HK-2 (cell line): ENCODE measurements around the gene ZNF668.

Experiments
- DNase-seq: peaks from one replicate; pipeline ENCODE4 v3.0.0-alpha.2; 2018; ENCODE audit not compliant: unreplicated experiment

Gene ZNF668

DNA sequence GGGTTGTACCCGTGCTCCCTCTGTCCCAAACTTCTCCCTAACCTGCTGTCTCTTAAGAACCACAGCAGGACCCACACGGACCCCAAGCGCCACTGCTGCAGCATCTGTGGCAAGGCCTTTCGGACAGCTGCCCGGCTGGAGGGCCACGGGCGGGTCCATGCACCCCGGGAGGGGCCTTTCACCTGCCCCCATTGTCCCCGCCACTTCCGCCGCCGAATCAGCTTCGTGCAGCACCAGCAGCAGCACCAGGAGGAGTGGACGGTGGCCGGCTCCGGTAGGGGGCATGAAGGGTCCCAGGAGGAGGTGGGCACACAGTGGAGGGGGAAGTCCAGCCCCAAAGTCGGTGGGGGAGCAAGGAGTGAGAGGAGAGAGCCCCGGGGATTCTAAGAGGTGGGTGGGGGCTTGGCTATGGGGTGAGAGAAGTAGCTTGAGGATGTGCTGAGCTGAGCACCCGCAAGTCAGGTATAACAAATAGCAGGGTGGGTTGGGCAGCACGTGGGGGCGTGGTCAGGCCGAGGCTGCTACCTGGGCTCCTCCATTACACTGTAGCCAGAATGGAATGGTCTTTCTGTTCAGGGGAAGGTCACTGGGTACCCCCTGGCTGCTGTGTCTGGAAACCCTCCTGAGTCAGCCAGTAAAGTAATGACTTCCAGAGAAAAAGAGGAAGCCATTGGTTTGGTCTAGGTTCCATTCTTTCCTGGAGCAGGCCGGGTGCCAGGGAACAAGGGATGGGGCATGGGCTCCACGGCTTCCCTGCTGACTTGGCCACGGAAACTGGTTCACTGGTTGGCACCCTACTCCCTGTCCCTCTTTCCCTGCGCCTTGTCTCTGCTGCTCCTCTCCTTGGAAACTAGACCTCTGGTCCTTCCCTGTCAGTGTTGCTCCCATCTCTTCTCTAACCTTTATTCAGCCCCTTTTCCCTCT is 7.7 kb upstream of the ZNF668 start:
- no peak for DNase-seq

DNA sequence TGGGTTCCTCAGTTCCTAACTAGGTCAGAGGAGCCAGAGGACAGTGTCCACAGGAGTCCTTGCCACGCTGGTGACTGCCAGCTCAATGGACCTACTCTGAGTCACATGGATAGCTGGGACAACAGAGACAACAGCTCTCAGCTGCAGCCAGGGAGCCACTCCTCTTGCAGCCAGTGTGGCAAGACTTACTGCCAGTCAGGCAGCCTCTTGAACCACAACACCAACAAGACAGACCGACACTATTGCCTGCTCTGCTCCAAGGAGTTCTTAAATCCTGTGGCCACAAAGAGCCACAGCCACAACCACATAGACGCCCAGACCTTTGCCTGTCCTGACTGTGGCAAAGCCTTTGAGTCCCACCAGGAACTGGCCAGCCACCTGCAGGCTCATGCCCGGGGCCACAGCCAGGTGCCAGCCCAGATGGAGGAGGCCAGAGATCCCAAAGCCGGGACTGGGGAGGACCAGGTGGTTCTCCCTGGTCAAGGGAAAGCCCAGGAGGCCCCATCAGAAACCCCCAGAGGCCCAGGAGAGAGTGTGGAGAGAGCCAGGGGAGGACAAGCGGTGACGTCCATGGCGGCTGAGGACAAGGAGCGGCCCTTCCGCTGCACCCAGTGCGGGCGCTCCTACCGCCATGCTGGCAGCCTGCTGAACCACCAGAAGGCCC is 6.8 kb upstream of the ZNF668 start:
- DNase-seq = no peak

DNA sequence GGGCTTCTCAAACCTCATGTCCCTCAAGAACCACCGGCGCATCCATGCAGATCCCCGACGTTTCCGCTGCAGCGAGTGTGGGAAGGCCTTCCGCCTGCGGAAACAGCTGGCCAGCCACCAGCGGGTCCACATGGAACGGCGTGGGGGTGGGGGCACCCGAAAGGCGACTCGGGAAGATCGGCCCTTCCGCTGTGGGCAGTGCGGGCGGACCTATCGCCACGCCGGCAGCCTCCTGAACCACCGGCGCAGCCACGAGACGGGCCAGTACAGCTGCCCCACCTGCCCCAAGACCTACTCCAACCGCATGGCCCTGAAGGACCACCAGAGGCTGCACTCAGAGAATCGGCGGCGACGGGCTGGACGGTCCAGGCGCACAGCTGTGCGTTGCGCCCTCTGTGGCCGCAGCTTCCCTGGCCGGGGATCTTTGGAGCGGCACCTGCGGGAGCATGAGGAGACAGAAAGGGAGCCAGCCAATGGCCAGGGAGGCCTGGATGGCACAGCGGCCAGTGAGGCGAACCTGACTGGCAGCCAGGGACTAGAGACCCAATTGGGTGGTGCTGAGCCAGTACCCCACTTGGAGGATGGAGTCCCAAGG is 6.1 kb upstream of the ZNF668 start:
- DNase-seq = no peak

DNA sequence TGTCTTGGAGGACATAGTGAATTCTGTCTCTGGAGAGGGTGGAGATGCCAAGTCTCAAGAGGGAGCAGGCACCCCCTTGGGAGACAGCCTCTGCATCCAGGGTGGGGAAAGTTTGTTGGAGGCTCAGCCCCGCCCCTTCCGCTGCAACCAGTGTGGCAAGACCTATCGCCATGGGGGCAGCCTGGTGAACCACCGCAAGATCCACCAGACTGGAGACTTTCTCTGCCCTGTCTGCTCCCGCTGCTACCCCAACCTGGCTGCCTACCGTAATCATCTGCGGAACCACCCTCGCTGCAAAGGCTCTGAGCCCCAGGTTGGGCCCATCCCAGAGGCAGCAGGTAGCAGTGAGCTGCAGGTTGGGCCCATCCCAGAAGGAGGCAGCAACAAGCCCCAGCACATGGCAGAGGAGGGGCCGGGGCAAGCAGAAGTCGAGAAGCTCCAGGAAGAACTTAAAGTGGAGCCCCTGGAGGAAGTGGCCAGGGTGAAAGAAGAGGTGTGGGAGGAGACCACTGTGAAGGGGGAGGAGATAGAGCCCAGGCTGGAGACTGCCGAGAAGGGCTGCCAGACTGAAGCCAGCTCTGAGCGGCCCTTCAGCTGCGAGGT is 5.4 kb upstream of the ZNF668 start:
- no peak for DNase-seq

DNA sequence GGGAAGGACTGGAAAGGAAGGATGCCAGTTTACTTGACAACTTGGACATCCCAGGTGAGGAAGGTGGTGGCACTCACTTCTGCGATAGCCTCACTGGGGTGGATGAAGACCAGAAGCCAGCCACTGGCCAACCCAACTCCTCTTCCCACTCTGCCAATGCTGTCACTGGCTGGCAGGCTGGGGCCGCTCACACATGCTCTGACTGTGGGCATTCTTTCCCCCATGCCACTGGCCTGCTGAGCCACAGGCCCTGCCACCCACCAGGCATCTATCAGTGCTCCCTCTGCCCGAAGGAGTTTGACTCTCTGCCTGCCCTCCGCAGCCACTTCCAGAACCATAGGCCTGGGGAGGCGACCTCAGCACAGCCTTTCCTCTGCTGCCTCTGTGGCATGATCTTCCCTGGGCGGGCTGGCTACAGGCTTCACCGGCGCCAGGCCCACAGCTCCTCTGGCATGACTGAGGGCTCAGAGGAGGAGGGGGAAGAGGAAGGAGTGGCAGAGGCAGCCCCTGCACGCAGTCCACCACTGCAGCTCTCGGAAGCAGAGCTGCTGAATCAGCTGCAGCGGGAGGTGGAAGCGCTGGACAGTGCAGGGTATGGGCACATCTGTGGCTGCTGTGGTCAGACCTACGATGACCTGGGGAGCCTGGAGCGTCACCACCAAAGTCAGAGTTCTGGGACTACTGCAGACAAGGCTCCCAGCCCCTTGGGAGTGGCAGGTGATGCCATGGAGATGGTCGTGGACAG is 4.7 kb upstream of the ZNF668 start:
- no peak for DNase-seq

DNA sequence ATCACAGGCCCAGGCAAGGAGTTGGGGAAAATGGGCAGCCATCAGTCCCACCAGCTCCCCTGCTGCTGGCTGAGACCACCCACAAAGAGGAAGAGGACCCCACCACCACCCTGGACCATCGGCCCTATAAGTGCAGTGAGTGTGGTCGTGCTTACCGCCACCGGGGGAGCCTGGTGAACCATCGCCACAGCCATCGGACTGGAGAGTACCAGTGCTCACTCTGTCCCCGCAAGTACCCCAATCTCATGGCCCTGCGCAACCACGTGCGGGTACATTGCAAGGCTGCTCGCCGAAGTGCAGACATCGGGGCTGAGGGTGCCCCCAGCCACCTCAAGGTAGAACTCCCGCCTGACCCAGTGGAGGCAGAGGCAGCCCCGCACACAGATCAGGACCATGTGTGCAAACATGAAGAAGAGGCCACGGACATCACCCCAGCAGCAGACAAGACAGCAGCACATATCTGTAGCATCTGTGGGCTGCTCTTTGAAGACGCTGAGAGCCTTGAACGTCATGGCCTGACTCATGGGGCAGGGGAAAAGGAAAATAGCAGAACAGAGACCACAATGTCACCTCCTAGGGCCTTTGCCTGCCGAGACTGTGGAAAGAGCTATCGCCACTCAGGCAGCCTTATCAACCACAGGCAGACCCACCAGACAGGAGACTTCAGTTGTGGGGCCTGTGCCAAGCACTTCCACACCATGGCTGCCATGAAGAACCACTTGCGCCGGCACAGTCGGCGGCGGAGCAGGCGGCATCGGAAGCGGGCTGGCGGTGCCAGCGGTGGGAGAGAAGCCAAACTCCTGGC is 3.8 kb upstream of the ZNF668 start:
- no peak for DNase-seq

DNA sequence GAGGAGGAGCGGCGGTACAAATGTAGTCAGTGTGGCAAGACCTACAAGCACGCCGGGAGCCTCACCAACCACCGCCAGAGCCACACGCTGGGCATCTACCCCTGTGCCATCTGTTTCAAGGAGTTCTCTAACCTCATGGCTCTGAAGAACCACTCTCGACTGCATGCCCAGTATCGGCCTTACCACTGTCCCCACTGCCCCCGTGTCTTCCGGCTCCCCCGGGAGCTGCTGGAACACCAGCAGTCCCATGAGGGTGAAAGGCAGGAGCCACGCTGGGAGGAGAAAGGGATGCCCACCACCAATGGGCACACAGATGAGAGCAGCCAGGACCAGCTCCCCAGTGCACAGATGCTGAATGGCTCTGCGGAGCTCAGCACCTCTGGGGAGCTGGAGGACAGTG is 3.0 kb upstream of the ZNF668 start:
- DNase-seq = no peak

DNA sequence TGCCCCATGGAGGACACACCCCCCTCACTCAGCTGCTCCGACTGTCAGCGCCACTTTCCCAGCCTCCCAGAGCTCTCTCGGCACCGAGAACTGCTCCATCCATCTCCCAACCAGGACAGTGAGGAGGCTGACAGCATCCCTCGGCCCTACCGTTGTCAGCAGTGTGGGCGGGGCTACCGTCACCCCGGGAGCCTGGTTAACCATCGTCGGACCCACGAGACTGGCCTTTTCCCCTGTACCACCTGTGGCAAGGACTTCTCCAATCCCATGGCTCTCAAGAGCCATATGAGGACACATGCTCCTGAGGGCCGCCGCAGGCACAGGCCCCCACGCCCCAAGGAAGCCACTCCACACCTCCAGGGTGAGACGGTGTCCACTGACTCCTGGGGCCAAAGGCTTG is 2.3 kb upstream of the ZNF668 start:
- no peak for DNase-seq

DNA sequence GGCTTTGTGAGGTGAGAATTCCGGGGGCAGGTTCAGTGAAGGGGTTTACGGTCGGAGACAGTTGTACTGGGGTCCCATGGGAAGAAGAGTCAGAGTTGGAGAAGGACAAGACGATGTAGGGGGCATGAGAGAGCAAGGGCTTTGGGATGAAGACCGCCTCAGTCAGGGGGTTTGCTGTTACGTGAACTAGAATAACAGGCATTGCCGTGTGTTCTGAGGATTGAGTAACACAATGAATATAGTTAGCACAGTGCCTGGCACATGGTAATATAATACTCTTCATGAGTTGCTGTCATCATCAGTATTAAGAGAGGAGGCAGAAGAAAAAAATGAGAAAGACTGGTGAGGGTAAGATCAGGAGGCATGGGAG is 759 bp upstream of the ZNF668 start:
- no peak for DNase-seq

DNA sequence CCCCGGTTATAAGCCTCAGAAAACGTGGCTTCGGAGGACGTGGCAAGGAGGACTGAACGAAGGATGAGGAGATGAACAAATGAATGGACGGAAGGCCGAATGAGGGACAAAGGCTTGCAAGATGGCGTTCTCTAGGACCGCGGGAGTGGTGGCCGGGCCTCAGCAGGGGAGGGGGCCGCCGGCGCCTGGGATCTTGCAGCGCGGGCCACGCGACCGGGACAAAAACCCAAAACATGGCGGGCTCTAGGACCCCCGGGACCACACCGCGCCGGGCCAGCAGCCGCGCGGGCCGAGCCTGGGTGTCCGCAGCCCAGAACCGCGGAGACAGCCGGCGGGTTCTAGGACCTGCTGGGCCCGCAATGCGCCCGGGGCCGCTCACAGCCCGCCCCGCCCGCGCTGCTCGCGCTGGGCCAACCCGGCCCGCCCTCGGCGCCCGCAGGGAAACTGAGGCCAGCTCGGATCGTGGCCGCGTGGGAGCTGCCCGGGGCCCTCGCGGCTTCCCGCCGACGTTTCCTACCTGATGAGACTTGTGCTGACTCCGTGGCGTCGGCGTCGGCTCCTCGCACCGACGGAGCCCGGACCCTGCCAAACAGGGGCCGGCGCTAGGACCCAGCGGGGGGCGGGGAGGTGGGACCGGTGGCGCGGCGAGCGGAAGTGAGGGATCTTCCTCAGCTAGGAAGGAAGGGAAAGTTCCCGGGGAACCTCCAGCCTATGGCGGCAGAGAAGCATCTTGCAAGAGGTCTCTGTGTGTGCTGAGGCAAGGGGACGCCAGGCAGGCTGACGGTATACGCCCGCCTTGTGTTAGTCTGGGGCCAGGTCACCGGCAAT is 684 bp downstream of the ZNF668 start:
- peak; percentile 92 for DNase-seq

DNA sequence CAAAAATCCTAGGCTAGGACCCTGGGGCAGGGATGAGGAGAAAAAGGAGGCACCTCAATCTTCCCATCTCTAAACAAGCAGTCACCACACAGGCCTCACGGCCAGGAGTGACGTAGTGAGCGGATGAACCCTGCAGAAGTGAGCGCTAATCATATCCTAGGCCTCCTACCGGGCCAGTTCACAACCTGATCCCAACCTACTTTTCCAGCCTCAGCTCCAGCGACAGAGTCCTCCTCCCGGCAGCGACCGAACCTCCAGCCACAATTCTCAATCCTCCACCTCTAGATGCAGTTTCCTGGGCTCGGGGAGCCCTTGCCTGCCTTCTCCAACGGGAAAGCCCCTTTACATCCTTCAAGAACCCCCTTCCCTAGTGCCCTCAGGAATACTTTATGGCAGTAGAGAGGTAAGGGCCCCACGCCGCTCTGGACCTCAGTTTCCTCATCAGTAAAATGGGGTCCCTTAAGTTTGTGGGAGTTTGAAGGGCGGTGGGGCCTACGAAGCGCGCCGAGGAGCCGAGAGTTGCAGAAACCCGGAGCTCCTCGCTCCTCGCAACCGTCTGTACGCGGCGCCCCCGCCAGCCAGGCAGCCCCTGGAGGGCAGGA is 1.4 kb downstream of the ZNF668 start:
- DNase-seq = peak; percentile 57

DNA sequence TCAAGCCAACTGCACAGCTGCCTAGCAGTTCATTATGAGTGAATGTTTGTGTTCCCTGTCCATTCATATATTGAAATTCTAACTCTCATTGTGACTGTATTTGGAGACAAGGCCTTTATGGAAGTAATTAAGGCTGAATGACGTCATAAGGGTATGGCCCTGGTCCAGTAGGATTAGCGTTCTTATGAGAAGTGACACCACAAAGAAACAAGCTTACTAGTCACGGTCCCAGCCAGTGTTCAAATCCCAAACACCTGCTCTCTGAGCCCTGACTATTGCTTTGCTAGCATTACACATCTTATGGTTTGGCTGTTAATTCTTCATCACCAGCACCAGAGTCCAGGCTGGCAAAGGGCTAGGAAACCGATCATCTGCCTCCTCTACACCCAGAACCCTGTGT is 2.2 kb downstream of the ZNF668 start:
- no peak for DNase-seq

DNA sequence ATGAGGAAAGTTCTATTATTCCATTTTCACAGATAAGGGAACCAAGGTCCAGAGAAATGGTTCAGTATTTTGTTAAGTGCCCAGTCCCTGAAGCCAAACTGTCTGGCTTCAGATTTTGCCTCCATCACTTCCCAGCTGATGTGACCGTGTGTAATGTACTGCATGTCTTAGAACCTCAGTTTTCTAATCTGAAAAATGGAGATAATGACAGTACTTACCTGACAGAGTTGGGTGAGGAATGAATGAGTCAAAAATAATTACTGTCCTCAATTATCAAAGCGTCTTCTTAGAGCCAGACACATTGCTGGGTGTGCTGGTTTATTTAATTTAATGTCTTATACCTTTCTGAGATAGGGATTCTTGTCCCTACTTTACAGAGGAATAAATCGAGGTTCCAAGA is 6.7 kb downstream of the ZNF668 start:
- no peak for DNase-seq

DNA sequence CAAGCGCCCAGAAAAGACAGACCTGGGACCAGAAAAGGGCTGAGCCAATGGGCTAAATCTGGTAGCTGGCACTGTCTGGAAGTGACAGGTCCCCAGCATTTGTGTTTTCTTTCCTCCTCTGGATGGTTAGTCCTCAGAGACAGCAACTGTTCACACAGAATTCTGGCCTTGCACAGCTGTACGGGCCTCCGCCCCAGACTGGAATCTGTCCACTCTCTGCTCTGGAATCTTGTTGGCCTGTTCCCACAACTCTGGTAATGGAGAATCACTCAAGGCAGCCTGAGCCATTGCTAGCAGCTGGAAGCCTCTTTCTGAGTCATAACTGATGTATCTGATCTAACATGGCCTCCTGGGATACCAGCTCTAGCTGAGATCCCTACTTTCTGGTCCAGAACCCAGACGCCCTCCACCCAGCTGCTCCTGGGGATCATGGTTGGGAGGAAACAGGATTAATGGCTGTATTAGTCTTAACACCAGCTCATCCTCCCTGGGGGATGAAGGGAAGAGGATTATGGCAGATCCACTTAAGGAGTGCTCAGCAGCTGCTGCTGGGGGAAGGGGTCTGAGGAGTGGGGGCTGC is 9.1 kb downstream of the ZNF668 start:
- DNase-seq = no peak

DNA sequence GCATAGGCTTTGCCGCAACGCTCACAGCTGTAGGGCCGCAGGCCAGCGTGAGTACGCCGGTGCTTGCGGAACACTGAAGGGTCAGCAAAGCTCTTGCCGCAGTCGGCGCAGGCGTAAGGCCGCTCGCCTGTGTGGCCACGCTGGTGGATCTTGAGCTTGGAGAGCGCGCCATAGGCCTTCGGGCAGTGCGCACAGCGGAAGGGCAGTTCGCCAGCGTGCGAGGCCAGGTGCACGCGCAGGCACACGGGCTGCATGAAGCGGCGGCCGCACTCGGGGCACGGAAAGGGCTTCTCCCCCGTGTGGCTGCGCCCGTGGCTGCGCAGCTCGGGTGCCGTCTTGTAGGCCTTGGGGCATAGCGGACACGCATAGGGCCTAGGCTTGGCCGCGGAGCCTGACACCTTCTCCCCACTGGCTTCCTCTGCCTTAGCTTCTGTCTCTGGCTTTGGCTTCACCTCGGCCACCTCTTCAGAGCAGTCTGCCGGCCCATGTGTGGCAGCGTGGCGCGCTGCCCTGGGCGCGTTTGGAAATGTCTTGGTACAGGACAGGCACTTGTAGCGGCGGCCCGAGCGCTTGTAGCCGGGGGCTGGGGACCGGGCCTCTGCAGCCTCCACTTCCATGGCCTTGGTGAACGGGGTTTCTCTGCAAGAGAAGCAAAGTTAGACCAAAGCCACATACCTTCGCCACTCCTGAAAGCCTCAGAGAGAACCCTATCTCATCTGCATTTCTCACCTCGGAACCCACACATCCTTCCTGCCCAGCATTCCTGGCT is 10.0 kb downstream of the ZNF668 start:
- DNase-seq = no peak

DNA sequence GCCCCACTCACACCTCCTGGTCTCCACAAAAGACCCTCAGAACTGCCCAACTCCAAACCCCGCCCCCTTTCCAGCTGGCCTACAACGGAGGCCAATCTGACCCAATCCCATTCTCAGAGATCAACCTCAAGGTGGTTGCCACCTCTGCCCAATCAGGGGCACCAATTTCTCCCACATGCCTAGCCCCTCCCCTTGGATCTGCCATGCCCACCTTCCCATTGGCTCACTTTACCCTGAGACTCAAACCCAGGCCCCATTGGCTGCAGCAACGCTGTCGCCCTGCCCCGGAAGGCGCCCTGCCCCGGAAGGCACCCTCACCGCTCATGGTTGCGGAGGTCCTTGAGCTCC is 10.6 kb downstream of the ZNF668 start:
- DNase-seq = no peak

DNA sequence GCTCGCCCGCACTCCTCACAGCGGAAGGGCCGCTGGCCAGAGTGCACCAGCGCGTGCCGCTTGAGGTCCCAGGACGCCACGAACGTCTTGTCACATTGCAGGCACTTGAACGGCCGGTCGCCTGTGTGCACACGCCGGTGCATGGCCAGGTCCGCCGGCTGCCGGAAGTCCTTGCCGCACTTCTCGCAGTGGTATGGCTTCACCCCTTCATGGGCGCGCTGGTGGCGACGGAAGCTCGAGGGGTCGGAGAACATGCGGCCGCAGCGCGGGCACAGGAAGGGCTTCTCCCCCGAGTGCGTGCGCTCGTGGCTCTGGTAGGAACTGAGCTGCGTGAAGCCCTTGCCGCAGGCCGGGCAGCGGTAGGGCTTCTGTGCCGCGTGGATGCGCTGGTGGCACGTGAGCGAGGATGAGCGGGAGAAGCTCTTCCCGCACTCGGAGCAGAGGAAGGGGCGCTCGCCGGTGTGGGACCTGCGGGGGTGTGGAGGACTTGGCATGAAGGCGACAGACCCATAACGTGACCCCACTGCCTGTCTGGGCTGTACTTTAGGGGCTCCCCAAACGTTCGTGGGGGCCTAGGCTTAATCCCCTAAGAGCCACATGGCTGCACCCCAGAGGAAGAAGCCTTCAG is 12.1 kb downstream of the ZNF668 start:
- DNase-seq = no peak

DNA sequence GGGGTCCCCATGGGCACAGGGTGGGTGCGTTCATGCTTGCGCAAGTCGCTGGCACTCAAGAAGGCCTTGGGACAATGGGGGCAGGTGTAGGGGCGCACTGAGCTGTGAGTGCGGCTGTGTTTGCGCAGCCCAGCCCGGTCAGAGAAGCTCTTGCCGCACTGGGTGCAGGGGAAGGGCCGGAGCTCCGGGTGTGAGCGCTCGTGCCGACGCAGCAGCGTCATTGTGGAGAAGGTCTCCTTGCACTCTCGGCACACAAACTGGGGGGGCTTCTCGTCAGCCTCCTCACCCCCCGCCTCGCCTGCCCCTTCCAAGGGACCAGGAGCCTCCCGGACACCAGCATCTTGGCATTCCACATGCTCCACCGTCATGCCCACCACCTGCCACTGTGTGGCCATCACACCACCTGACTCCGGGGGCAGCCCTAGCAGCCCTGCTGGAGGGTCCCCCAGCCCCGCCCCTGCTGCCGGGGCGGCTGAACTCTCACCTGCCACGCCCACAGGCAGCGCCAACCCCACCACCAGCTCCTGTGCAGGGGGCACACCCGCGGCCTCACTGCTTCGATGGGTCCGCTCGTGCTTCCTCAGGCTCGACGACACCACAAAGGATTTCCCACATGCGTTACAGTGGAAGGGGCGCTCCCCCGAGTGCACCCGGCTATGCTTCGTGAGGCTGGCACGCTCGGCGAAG is 12.8 kb downstream of the ZNF668 start:
- DNase-seq = no peak
